Erythroblast (primary cell): Measurements from ENCODE around the gene MPP3.

Source experiments
- GATA1 ChIP-seq: IDR thresholded peaks from 2 replicates; pipeline ENCODE4 v1.6.1; 2011; ENCODE audit warnings: low read depth, mild to moderate bottlenecking, control low read depth, low read length, moderate library complexity
- POLR2A ChIP-seq: IDR thresholded peaks from 2 replicates; pipeline ENCODE4 v1.6.1; 2011; ENCODE audit warnings: mild to moderate bottlenecking, low read length

GRCh38 chr17:43845766-43846165 is 12.8 kb upstream of the MPP3 start:
- TF ChIP-seq POLR2A (no peak), GATA1 (no peak)
